Activated CD4-positive, alpha-beta T cell treated with anti-CD3 and anti-CD28 coated beads, Interleukin-2, amount 10 ng/mL, durations not matched to agents 24 days and 14 days (primary cell): ENCODE data around the gene ZFP91. TPM values are rescaled to one million over a fixed set of nuclear protein-coding genes. Genes with fewer than 3 reads are reported as not detected.

Source experiments
- DNase-seq: peaks from one replicate; pipeline ENCODE4 v3.0.0; 2022
- H3K27ac Mint-ChIP-seq: one replicate; pipeline ENCODE4 v1.8.0; 2022; ENCODE audit warnings: mild to moderate bottlenecking, mixed read lengths
- H3K27me3 Mint-ChIP-seq: one replicate; pipeline ENCODE4 v1.8.0; 2022; ENCODE audit warnings: mixed read lengths
- H3K36me3 Mint-ChIP-seq: one replicate; pipeline ENCODE4 v1.8.0; 2022; ENCODE audit warnings: low read depth, mild to moderate bottlenecking, mixed read lengths
- H3K4me1 Mint-ChIP-seq: one replicate; pipeline ENCODE4 v1.8.0; 2021; ENCODE audit warnings: mixed read lengths
- H3K4me3 Mint-ChIP-seq: one replicate; pipeline ENCODE4 v1.8.0; 2022; ENCODE audit warnings: mild to moderate bottlenecking, moderate library complexity, mixed read lengths
- H3K9me3 Mint-ChIP-seq: one replicate; pipeline ENCODE4 v1.8.0; 2021; ENCODE audit warnings: mixed read lengths
- intact Hi-C: fragments of 100-400 bp; cut with micrococcal nuclease; formaldehyde crosslinking; loops from one replicate; pipeline ENCODE4 v1.15.1; 2023
- total RNA-seq: library from RNA; stranded (reverse); gene quantifications from 2 replicates; pipeline ENCODE4 v1.2.3, GENCODE V29; 2022

Gene ZFP91
- total RNA-seq, 1 donor from 2014 or later, result 57.4 TPM

DNA sequence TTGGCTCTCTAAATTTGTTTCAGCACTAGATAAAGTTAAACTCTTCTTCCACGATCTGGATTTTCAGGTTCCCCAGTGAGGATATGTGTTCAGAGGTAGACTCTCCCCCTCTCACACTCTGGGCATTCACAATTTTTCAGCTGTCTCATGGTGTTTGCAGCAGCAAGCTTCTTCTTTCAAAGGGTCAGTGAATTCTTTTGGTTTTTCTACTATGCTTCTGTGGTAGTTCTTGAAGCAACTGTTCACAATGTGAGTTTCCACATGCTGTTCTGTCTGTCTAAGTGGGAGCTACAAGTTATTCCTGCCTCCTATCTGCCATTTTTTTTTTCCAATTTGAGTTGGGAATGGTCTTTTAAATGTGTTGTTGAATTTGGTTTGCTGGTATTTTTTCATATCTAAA, 69.0 kb downstream of the ZFP91 start:
- H3K4me1 Mint-ChIP-seq, result no peaks in the 10 kb centered on the region

DNA sequence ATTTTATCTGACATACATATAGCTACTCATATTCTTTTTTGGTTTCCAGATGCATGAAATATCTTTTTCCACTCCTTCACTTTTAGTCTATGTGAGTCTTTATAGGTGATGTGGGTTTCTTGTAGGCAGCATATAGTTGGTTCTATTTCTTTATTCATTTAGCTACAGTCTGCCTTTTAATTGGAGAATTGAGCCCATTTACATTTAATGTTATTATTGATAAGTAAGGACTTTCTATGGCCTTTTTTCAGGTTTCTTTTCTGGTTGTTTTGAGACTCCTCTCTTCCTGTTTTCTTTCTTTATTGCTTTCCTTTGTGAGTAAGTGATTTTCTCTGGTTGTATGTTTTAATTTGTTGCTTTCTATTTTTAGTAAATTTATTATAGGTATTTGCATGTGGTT, 70.8 kb downstream of the ZFP91 start:
- no peak overlapping the region for H3K27ac Mint-ChIP-seq
- no peak for DNase-seq
- no peak overlapping the region for H3K4me3 Mint-ChIP-seq
- no peaks in the 10 kb centered on the region for H3K36me3 Mint-ChIP-seq
- intact Hi-C loops, result loop anchor here (5.0 to 10.0 kb wide), 3 partner anchors 253 to 508 kb away; no protein-coding TSS in a partner anchor
- H3K27me3 Mint-ChIP-seq, result peaks cover 4% of the 10 kb centered on the region
- H3K9me3 Mint-ChIP-seq, result peaks cover 4% of the 10 kb centered on the region
- H3K4me1 Mint-ChIP-seq, result peaks cover 2% of the 10 kb centered on the region

More for the DNA sequence above, 69.0 kb downstream of the ZFP91 start:
- peaks cover 6% of the 10 kb centered on the region for H3K27me3 Mint-ChIP-seq
- no peak overlapping the region for H3K27ac Mint-ChIP-seq
- H3K36me3 Mint-ChIP-seq, result no peaks in the 10 kb centered on the region
- H3K4me3 Mint-ChIP-seq, result no peak overlapping the region
- peaks cover 4% of the 10 kb centered on the region for H3K9me3 Mint-ChIP-seq
- no peak for DNase-seq
- intact Hi-C loops, result no loop called here

DNA sequence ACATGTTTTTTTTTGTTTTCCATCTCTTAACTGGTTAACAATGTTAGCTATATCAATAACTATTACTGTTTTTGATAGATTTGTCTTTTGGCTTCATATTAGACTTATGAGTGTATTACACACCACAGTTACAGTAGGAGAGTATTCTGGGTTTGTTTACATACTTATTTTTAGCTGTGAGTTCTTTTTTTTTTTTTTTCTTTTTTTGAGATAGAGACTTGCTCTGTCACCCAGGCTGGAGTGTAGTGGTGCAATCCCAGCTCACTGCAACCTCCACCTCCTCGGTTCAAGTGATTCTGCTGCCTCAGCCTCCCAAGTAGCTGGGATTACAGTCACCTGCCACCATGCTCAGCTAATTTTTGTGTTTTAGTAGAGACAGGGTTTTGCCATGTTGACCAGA, 71.6 kb downstream of the ZFP91 start:
- H3K4me1 Mint-ChIP-seq, result peaks cover 7% of the 10 kb centered on the region
- intact Hi-C loops, result loop anchor here (5.0 to 10.0 kb wide), 3 partner anchors 252 to 507 kb away; no protein-coding TSS in a partner anchor
- peaks cover 4% of the 10 kb centered on the region for H3K9me3 Mint-ChIP-seq
- H3K27me3 Mint-ChIP-seq, result peaks cover 4% of the 10 kb centered on the region
- no peaks in the 10 kb centered on the region for H3K36me3 Mint-ChIP-seq
- no peak overlapping the region for H3K27ac Mint-ChIP-seq
- H3K4me3 Mint-ChIP-seq, result no peak overlapping the region
- DNase-seq, result no peak

DNA sequence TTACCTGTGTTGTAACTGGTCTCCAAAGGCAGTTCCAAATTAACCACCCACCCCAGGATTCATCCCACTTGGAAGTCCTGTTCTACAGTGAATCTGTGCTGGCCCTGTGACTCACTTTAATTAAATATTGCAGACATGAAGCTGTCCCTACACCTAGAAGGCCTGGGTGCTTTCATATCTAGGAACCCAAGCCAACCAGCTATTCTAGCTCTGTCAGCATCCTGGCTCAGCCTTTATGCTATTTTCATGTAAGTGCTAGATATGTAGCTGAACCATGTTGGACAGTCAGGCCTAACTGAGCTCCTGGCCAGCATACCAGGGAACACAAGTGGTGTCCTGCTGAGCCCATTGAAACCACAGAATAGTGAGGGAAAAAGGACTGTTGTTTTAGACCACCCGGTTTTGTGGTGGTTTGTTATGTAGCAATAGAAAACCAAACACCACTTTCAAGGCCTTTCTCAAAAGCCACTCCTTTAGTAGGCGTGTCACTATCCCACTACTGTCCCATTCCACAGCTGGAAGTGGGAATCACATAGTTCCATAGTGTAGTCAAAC, 73.9 kb downstream of the ZFP91 start:
- Mint-ChIP-seq H3K27ac (no peak overlapping the region), H3K9me3 (peaks cover 4% of the 10 kb centered on the region)
- intact Hi-C loops, result loop anchor here (5.0 to 10.0 kb wide), 3 partner anchors 249 to 504 kb away; no protein-coding TSS in a partner anchor

DNA sequence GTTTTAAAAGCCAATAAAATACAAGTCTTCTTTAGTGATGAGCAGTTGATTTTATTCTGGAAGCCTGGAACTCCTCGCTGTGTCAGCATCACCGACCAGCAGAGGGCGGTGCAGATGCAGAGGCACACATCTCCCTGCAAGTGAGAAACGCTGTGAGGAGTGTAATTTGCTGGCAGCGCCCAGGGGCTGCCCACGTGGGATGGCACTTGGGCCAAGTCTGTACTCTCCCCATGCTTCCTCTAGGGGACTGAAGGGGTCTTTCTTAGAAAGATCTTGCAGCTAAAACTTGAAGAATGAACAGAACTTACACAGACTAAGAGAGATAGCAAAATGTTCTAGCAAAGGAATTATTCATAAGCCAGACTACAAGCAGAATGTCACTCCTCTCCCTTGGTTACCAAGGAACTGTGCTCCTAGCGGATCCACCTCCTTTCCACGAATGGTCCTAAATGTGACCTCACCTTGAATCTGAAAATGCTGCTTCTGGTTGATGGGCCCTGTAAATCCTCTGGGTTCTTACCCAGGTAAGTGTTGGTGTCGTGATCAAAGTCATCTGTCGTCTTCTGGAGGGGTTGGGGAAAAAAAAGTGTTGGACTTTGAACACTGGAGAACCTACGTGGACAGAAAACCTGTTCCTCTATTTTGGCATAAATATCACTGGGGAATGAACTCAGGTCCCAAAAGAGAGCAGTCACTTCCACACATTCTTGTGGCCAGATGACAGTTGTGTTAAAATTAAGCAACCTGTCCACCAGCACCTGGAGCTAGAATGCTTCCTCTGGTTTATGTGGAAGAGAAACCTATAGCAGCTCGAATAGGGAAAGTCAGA, 75.4 kb downstream of the ZFP91 start:
- peak; percentile 91 for DNase-seq
- H3K36me3 Mint-ChIP-seq, result no peaks in the 10 kb centered on the region
- intact Hi-C loops, result loop anchor here (1.0 to 10.0 kb wide), 5 partner anchors 21 to 503 kb away; no protein-coding TSS in a partner anchor
- peaks cover 4% of the 10 kb centered on the region for H3K27me3 Mint-ChIP-seq
- no peaks in the 10 kb centered on the region for H3K9me3 Mint-ChIP-seq
- H3K4me1 Mint-ChIP-seq, result peaks cover 7% of the 10 kb centered on the region
- no peak overlapping the region for H3K4me3 Mint-ChIP-seq
- H3K27ac Mint-ChIP-seq, result no peak overlapping the region

More for the DNA sequence above, 73.9 kb downstream of the ZFP91 start:
- DNase-seq, result no peak
- no peaks in the 10 kb centered on the region for H3K36me3 Mint-ChIP-seq
- peaks cover 4% of the 10 kb centered on the region for H3K27me3 Mint-ChIP-seq
- H3K4me1 Mint-ChIP-seq, result peaks cover 7% of the 10 kb centered on the region
- no peak overlapping the region for H3K4me3 Mint-ChIP-seq

DNA sequence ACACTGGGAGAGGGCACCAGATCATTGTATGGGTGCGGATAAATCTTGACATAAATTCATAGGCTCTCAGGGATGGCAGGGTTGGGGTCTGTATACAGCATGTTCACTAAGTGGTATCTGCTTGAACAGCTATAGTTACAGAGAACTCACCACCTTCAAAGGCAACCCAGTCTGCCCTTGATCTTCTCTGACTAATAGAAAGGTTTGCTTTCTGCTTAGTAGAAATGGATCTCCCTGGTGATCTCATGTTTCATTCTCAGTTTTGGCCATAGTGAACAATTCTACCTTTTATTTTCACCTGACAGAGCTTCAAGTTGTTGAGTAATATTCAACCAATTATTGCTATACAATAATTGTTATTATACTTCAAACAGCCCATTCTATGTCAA, 76.0 kb downstream of the ZFP91 start:
- intact Hi-C loops, result loop anchor here (1.0 to 10.0 kb wide), 5 partner anchors 20 to 502 kb away; no protein-coding TSS in a partner anchor
- no peak overlapping the region for H3K27ac Mint-ChIP-seq
- no peak overlapping the region for H3K4me3 Mint-ChIP-seq
- no peaks in the 10 kb centered on the region for H3K36me3 Mint-ChIP-seq
- H3K9me3 Mint-ChIP-seq, result no peaks in the 10 kb centered on the region
- H3K4me1 Mint-ChIP-seq, result peaks cover 7% of the 10 kb centered on the region
- DNase-seq, result no peak
- H3K27me3 Mint-ChIP-seq, result peaks cover 4% of the 10 kb centered on the region

DNA sequence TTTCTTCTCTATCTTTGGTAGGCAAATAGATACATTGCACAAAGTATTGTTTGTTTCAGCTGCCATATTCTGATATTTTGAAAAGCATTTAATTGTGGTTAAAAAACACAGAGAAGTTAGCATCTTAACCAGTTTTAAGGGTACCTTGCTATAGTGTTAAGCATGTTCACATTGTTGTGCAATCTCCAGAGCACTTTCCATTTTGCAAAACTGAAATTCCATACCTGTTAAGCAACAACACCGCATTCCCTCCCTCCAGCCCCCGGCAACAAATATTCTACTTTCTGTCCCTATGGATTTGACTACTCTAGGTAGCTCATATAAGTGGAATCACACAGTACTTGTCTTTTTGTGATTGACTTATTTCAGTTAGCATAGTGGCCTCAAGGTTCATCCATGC, 77.5 kb downstream of the ZFP91 start:
- intact Hi-C loops, result loop anchor here (10.0 kb wide), 1 partner anchor 398 kb away; no protein-coding TSS in a partner anchor
- peaks cover 7% of the 10 kb centered on the region for H3K4me1 Mint-ChIP-seq
- no peak for DNase-seq

DNA sequence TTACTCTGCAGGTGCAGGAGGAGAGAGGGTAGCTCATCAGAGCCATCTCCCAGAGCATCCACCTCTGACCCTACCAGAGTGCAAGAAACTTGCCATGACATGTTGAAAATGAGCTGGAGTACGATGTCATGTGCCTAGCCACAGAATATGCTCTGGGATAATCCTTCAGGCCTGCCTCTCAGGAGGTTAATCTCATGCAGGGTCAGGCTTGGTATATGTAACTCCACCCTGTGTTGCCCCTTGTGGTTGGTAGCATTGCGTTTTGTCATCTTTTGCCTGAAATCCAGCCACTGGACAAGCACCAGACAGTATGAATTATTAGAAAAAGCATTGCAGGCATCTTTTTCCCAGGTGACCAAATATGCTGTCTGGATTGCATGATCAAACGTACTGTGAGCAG, 79.8 kb downstream of the ZFP91 start:
- peak; percentile 44 for DNase-seq
- peaks cover 7% of the 10 kb centered on the region for H3K4me1 Mint-ChIP-seq
- no peak overlapping the region for H3K27ac Mint-ChIP-seq
- no peaks in the 10 kb centered on the region for H3K27me3 Mint-ChIP-seq
- intact Hi-C loops, result loop anchor here (10.0 kb wide), 1 partner anchor 396 kb away; no protein-coding TSS in a partner anchor
- H3K4me3 Mint-ChIP-seq, result no peak overlapping the region
- H3K9me3 Mint-ChIP-seq, result no peaks in the 10 kb centered on the region
- H3K36me3 Mint-ChIP-seq, result no peaks in the 10 kb centered on the region

More for the DNA sequence above, 77.5 kb downstream of the ZFP91 start:
- Mint-ChIP-seq H3K9me3 (no peaks in the 10 kb centered on the region), H3K36me3 (no peaks in the 10 kb centered on the region), H3K27me3 (peaks cover 4% of the 10 kb centered on the region), H3K4me3 (no peak overlapping the region), H3K27ac (no peak overlapping the region)

DNA sequence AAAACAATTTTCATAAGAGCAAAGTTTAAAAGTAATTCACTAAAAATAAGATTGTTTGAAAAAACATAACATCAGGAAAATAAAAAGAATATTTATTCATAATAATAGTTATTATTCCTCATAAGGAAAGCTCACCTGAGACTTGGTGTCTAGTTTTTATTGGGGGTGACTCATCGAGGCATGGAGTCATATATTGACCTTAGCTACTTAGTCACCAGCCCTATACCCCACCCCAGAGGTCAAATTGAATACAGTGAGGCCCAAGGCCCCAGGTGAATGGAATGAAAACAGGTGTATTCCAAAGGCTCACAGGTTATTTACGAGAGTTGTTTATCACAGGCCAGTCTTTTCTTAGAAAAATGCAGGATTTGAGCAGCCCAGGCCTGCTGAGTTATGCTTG, 80.5 kb downstream of the ZFP91 start:
- Mint-ChIP-seq H3K36me3 (no peaks in the 10 kb centered on the region), H3K9me3 (no peaks in the 10 kb centered on the region), H3K4me3 (no peak overlapping the region), H3K27ac (no peak overlapping the region), H3K27me3 (no peaks in the 10 kb centered on the region), H3K4me1 (peaks cover 5% of the 10 kb centered on the region)
- intact Hi-C loops, result loop anchor here (10.0 kb wide), 1 partner anchor 395 kb away; no protein-coding TSS in a partner anchor
- peak; percentile 37 for DNase-seq

DNA sequence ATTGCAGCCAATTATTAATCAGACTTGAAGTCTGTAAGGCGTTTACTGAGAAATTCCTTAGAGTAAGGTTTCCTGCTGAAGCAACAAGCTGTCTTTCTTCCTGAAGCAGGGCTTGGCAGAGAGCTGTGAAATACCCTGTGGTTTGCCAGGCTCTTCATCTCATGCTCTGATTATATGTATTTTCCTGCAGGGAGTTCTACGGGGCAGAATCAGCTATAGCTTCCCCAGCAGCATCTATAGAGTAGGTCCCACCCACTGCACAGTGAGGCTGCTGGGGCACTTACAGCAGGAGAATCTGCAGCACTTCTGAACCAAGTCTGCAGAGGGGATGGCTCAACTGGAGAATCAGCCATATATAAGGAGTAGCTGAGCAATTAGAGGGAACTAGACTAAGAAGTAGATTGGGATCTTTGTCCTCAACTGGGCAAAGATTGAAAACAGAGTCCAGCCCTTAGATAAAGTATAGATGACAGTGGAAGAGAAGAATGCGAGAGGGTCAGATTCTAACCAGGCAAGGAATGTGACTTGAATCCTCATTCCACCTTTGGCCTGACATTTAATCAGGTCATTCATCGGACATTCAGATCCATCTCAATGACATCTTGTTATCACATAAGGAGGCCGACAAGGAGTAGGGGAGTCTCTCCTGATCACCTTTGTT, 81.2 kb downstream of the ZFP91 start:
- peak; percentile 51 for DNase-seq
- no peak overlapping the region for H3K4me3 Mint-ChIP-seq
- H3K36me3 Mint-ChIP-seq, result no peaks in the 10 kb centered on the region
- intact Hi-C loops, result loop anchor here (10.0 kb wide), 1 partner anchor 395 kb away; no protein-coding TSS in a partner anchor
- no peak overlapping the region for H3K27ac Mint-ChIP-seq
- peaks cover 3% of the 10 kb centered on the region for H3K4me1 Mint-ChIP-seq
- no peaks in the 10 kb centered on the region for H3K27me3 Mint-ChIP-seq
- H3K9me3 Mint-ChIP-seq, result no peaks in the 10 kb centered on the region

Other genes starting within 250 kb of the ZFP91 start
- not detected in 2 replicates for gene OR5B17, start 220.0 kb upstream of the ZFP91 start, total RNA-seq
- not detected in 2 replicates for gene OR5B3, start 172.2 kb upstream of the ZFP91 start, total RNA-seq
- not detected in 2 replicates for gene OR5B2, start 150.9 kb upstream of the ZFP91 start, total RNA-seq
- gene OR5B12, start 136.8 kb upstream of the ZFP91 start, total RNA-seq, result not detected in 2 replicates
- not detected in 2 replicates for gene OR5B21, start 71.0 kb upstream of the ZFP91 start, total RNA-seq
- gene LPXN, start 3.2 kb upstream of the ZFP91 start, total RNA-seq, result 86.3 and 86.7 TPM in 2 replicates
- gene CNTF, start 43.6 kb downstream of the ZFP91 start, total RNA-seq, result 3.4 and 3.9 TPM in 2 replicates
- not detected in 2 replicates for gene GLYAT, start 152.9 kb downstream of the ZFP91 start, total RNA-seq